ENCODE measurements around the gene PEX11A.

PEX11A gene

GRCh38 chr15:89671687-89672086, 18.9 kb downstream of the PEX11A start:
- DNase-seq, result no peak
- TF ChIP-seq EZH2 (optimal IDR thresholded peaks at IDR 0.05; ENCODE audit: low read depth, low read length) (no peak), CTCF (IDR thresholded peaks at IDR 0.05; ENCODE audit: low read length) (no peak), EZH2phosphoT487 (IDR thresholded peaks at IDR 0.05; ENCODE audit: low read length) (no peak)
- Histone ChIP-seq H3K9me2 (replicated peaks; ENCODE audit: insufficient read depth, low read length) (no peaks in the 10 kb centered on the region), H3F3A (ENCODE audit: insufficient read depth, low read length) (no peaks in the 10 kb centered on the region), H3K9ac (ENCODE audit: low read length) (no peak overlapping the region), H3K27me3 (replicated peaks; ENCODE audit: insufficient read depth, low read length) (no peaks in the 10 kb centered on the region), H2AFZ (ENCODE audit: low read length) (no peak overlapping the region), H3K4me1 (ENCODE audit: low read length) (no peaks in the 10 kb centered on the region), H3K4me2 (ENCODE audit: low read depth, low read length) (no peak overlapping the region), H3K79me2 (ENCODE audit: low read length) (no peaks in the 10 kb centered on the region), H3K27ac (ENCODE audit: low read length) (no peak overlapping the region), H3K4me3 (ENCODE audit: low read length) (no peak overlapping the region), H3K9me3 (replicated peaks; ENCODE audit: insufficient read depth, low read length) (no peaks in the 10 kb centered on the region), H3K36me3 (replicated peaks; ENCODE audit: insufficient read depth, low read length) (no peaks in the 10 kb centered on the region), H4K20me1 (ENCODE audit: insufficient read depth, low read length) (no peaks in the 10 kb centered on the region)

- no peaks in the 10 kb centered on the region for H3K36me3 ChIP-seq (replicated peaks; ENCODE audit: insufficient read depth, low read length)
- no peak overlapping the region for H3K9ac ChIP-seq (ENCODE audit: low read length)
- no peak overlapping the region for H2AFZ ChIP-seq (ENCODE audit: low read length)
- H3K4me1 ChIP-seq (ENCODE audit: low read length), result no peaks in the 10 kb centered on the region
- H3K9me2 ChIP-seq (replicated peaks; ENCODE audit: insufficient read depth, low read length), result no peaks in the 10 kb centered on the region
- H3K79me2 ChIP-seq (ENCODE audit: low read length), result no peaks in the 10 kb centered on the region
- H3K9me3 ChIP-seq (replicated peaks; ENCODE audit: insufficient read depth, low read length), result no peaks in the 10 kb centered on the region
- no peak overlapping the region for H3K27ac ChIP-seq (ENCODE audit: low read length)
- H3K4me3 ChIP-seq (ENCODE audit: low read length), result no peak overlapping the region
- H3F3A ChIP-seq (ENCODE audit: insufficient read depth, low read length), result no peaks in the 10 kb centered on the region
- DNase-seq, result no peak
- H3K27me3 ChIP-seq (replicated peaks; ENCODE audit: insufficient read depth, low read length), result no peaks in the 10 kb centered on the region
- no peaks in the 10 kb centered on the region for H4K20me1 ChIP-seq (ENCODE audit: insufficient read depth, low read length)
- TF ChIP-seq CTCF (IDR thresholded peaks at IDR 0.05; ENCODE audit: low read length) (no peak), EZH2 (optimal IDR thresholded peaks at IDR 0.05; ENCODE audit: low read depth, low read length) (no peak), EZH2phosphoT487 (IDR thresholded peaks at IDR 0.05; ENCODE audit: low read length) (no peak)
- H3K4me2 ChIP-seq (ENCODE audit: low read depth, low read length), result no peak overlapping the region
Observed at GRCh38 chr15:89670971-89671560, 19.5 kb downstream of the PEX11A start.

GRCh38 chr15:89669941-89670340, 20.6 kb downstream of the PEX11A start:
- Histone ChIP-seq H3K4me1 (ENCODE audit: low read length) (no peaks in the 10 kb centered on the region), H2AFZ (ENCODE audit: low read length) (no peak overlapping the region), H3K9me2 (replicated peaks; ENCODE audit: insufficient read depth, low read length) (no peaks in the 10 kb centered on the region), H3K4me3 (ENCODE audit: low read length) (no peak overlapping the region), H3K9me3 (replicated peaks; ENCODE audit: insufficient read depth, low read length) (no peaks in the 10 kb centered on the region), H3K36me3 (replicated peaks; ENCODE audit: insufficient read depth, low read length) (no peaks in the 10 kb centered on the region), H3K79me2 (ENCODE audit: low read length) (no peaks in the 10 kb centered on the region), H3K9ac (ENCODE audit: low read length) (no peak overlapping the region), H3K27ac (ENCODE audit: low read length) (no peak overlapping the region), H3F3A (ENCODE audit: insufficient read depth, low read length) (no peaks in the 10 kb centered on the region), H3K4me2 (ENCODE audit: low read depth, low read length) (no peak overlapping the region), H3K27me3 (replicated peaks; ENCODE audit: insufficient read depth, low read length) (no peaks in the 10 kb centered on the region), H4K20me1 (ENCODE audit: insufficient read depth, low read length) (no peaks in the 10 kb centered on the region)
- TF ChIP-seq EZH2phosphoT487 (IDR thresholded peaks at IDR 0.05; ENCODE audit: low read length), result no peak
- TF ChIP-seq CTCF (IDR thresholded peaks at IDR 0.05; ENCODE audit: low read length), result no peak
- TF ChIP-seq EZH2 (optimal IDR thresholded peaks at IDR 0.05; ENCODE audit: low read depth, low read length), result no peak
- DNase-seq, result no peak

Data from MM.1S (cell line).